ELR (cell line): Measurements from ENCODE around the gene LRIG1.

Experiments used
- DNase-seq: peaks from one replicate; pipeline ENCODE4 v3.0.0-alpha.2; 2015; ENCODE audit warnings: low read depth

LRIG1 gene

DNA sequence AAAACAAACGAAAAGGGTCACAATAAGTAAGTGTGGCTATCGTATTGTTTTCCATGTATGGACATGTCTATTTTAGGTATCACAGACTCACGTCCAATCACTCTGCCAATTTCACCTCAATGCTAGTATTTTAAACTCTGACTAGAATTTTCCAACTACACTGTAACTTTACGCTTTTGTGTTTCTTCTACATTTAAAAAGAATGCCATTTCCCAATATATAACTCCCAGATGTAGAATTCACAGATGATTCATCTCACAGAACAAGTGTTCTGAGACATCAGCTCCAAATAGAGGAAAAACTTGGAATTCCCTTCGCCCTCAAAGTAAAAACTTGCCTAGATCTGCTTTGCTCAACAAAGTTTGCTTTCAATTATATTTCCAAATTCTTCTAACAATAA, 14.2 kb downstream of the LRIG1 start:
- DNase-seq: peak; percentile 35

DNA sequence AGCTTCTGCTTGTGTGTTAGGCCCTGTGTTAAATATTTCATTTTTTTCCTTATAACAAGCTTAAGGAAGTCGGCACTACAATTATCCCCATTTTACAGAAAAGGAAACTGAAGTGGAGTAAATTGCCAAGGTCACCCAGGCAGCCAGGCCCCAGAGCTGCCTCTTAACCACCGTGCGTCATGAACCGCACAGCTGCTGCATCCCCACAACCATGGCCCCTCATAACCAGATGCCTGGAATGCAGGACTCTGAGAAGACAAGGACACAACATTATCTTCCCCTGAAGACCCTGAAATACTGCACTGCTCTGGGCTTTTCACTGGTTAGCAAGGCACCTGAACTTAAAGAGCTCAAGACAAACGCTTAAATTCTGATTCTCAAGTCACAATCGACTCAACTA, 14.6 kb downstream of the LRIG1 start:
- DNase-seq: no peak

DNA sequence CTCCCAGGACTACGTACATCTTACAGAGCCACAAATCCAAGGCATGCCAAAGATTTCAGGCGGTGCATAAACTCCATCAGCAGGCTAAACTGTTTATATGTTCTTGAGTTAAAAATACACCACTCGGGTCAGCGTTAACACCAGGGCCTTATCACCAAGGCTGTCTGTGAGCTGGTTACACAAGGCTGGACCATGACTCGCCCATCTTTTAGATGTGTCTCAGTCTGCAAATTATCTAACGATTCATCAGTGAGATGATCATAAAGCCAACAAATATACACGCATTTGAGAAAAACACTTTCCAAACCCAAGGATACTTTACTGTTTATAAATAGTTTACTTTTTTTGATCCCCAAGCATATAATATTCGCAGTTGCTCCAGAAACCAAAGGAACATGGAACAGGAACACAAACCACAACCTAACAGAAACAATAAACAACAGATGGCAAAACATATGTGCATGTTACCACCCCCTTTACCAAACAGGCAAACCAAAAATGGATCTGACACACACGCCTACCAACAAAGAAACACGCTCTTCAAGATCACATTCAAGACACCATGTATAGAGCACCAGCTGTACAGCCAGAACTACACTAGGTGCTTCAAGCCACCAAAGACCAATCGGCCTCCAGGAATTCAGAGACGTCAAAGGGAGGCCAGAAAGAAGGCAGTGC, 15.4 kb downstream of the LRIG1 start:
- peak; percentile 54 for DNase-seq

DNA sequence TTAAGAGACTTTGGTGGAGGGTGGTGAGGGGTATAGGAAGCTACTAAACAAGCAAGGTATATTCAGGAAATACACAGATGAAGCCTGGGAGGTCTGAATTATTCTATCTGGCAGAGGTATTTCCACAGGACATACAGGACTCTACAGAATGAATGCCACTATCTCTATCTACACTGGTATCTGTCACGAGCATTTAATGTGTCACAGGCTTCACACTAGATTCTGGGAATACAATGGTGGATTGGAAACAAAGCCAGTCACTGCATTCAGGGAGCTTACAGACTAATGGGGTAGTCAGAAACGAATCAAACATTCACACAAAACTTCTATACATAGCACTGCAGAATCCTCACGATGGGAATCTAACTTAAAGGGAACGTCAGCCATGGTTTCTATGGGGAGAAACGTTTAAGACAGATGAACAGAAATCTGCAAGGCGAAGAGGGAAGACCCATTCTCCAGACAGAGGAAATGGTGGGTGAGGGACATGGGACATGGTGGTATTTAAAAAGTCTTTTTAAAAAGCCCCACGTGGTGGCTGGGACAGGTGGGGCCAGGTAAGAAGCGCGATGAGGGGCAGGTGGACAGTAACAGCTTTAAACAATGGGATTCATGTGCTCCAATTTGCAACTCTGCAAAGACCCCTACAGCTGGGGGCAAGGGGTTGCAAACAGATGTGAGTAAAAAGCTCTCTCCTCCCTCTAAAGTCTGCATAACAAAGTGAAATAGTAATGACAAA, 16.5 kb downstream of the LRIG1 start:
- no peak for DNase-seq

DNA sequence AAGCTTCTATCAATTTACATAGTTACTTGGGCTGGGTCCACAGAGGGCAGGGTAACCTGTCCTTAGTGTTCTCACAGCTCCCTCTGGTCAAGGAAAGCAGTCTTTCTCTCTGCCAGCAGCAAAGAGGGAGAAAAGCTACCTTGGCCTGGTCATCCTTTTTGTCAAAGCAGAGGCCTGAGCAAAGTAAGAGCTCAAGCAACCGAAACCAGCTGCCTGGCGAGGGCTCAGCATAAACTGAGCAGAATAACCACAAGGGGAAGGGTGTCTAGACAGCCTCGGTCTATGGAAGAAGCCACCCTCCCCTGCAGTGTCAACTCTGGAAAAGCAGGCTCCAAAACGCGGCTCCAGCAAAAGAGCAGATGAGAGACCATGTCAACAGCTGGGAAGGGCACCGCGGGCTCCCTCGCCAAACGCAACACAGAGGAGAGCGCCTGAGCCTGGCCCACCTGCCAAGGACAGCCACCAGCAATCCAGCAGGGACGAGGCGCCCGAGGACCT, 17.4 kb downstream of the LRIG1 start:
- DNase-seq: no peak

DNA sequence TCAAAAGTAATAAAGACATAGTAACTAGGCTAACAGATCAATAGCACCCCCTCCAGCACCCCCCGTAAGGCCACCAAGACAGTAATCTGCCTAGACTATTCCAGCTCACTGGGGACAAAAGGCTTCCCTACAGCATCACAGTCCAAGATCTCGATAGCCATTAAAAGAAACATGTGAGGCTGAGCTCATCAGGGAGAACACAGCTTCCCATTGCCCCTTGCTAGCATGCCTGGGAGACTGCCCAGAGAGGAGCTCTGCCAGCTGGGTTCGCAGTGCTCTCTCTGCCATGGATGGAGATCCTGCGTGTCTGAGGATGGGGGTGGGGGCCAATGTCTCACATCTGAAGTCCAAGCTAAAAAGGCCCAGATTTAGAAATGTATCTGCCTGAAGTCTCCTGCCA, 17.8 kb downstream of the LRIG1 start:
- no peak for DNase-seq

DNA sequence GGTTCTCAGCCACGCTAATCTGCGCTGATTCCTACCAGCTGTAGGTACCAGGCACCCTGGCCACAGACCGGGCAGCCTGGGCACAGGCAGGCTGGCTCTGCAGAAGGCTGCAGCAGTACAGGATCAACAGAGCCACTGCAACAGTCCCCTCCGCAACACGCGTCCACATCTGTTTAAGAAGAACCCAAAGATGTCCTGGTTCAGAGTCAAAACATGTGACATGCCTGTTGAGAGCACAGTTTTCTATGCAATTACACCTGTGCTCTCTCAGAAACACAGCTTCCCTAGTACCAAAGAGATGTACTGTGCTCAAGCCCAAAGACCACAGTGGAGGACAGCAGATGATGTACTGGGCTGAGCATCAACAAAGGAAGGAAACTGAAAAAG, 18.8 kb downstream of the LRIG1 start:
- DNase-seq: no peak

DNA sequence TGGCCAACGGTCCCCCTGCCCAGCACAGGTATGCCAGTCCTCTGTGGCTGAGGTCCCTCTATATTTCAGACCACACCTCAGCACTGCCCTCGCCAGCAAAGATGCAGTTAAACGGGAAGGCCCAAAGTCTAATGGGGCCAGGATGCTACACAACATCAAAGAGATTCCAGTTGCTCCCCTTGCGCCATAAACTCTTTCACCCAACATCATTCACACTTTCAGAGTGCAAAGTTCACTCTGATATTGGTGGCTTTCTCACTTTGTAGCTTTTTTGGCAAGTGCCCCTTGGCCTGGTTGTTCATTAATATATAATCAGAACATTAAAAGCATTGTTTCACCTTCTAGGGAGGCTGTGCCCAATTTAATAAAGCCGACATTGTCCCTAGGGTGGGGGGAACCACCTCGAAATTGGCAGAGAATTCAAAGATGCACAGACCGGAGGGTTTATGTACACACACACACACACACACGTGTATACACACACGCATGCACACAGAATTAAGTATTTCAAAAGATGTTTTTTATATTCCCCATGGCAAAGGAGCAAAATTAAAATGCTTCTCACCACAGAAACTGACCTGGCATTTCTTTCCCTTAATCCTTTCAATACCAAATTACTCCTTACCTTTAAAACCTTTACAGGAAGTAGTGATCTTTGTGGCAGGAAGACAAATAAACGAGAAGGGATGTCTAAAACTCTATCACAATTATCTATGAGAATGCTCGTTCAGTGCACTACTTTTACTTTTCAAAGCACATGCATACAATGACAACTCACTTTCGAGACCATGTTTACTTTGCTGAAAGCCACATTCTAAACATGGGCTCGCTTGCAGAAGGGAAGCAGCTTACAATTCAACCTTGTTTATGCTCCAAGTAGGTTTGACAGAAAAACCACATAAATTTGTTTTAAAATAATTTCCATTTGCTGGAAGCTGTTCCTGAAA, 19.5 kb downstream of the LRIG1 start:
- no peak for DNase-seq

DNA sequence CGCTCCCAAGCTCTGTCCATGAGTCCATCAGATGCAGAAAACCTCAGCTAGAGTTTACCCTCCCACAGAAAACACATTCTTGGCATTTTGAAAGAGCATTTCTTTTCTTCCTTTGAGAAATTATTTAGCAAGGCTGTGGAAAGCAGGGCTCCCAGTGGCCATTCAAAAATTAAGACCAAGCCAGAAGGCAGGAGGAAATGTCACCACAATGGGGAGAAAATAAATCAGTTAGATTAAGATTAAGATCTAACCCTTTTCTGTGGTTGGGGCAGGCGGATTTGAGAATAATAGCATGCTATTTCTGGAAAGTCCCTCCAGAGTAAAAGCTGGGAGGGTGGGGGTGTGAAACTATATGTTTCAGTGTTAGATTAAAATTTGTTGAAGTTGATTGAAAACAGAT, 20.2 kb downstream of the LRIG1 start:
- no peak for DNase-seq

DNA sequence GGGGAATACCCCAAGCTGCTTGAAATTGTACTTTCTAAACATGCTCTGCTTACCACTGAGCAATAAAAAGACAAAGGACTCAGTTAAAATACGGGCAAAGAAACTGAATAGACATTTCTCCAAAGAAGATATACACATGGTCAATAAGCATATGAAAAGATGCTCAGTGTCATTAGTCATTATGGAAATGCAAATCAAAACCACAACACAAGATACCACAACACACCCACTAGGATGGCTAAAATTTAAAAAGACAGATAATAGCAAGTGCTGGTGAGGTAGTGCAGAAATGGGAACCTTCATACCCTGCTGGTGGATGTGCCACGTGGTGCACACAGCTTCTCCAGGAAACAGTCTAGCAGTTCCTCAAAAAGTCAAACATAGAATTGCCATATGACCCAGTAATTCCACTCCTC, 21.3 kb downstream of the LRIG1 start:
- no peak for DNase-seq

DNA sequence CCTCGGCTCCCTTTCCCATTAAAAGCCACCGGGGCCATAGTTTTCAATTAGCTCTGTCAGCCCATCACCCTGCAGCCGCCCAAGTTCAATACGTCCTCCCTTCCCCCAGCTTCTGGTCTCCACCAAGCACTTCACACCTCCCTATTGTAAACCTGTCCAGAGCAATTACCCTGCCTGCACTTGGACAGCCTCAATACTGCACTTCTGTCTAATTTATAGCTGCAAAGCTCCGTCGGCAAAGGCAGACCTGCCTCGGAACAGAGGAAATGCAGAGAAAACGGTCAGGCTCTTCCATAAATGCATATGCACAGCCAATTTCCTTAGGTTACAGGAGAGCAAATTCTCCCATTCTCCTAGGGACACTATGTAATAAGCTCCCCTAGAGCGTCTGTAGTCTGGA, 21.9 kb downstream of the LRIG1 start:
- no peak for DNase-seq

DNA sequence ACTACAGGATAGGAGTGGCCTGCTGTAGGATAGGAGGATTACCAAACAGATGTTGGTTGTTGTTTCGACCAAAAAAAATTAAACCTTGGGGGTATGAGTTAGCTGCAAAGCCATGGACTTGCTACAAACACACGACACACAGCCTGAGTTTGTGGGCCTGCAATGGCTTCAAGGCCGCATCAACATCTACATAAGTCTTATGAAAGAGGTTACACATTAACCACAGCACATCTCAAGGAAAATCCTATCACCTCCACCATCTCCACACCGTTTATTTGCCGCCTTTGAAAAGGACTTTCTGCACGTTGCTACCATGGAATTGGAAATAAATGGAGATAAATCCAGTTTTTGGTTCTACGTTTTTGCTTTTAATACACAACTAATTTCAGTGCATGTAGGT, 23.0 kb downstream of the LRIG1 start:
- DNase-seq: no peak

DNA sequence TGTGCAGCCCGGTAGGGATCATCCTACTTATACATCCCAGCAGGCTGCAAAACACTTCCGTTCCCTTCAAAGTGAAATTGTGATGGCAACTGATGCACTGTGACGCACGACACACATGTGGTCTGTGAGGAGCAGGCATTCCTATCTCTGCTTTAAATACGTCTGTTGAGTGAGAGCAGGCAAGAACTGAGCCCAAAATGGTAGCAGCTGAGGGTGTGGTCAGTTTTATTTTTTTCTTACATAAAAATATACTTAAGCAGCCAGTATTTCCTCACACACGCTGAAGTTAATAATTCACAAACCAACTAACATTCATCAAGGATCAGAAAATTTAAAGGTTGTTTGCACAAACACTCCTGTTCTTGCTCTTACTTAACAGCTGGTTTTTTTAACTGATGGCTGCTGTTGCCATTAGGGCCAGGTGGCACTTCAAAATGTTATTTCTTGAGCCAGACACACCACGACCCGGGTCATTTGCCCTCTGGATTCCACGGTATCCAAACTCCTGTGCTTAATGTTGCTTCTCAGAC, 23.9 kb downstream of the LRIG1 start:
- no peak for DNase-seq

DNA sequence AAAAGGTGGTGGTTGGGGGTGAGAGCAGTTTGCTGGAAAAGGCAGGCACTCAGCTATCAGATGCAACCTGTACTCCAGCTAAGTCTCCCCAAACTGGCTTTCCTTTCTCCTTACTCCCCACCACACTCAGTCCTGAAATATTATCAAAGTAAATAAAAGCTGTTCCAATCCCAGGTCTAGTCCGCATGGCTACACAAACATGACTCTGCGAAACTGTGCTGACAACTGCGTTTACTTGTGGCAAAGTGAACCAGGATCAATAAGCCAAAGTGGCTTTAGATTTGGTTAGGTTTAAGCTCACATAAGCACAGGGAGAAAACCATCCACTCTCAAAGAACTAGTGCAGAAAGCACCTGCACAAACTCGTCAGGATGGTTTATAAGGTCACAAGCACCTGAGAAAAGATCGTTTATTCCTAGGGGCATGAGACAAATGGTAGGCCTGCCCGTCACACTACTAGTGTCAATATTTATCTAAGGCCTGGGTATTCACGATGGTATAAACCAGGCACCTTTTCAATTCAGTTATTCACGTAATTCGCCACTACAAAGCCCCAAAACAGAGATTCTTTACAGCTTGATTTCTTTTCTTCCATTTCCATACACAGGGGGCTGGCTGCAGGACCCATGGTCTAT, 25.3 kb downstream of the LRIG1 start:
- DNase-seq: no peak

DNA sequence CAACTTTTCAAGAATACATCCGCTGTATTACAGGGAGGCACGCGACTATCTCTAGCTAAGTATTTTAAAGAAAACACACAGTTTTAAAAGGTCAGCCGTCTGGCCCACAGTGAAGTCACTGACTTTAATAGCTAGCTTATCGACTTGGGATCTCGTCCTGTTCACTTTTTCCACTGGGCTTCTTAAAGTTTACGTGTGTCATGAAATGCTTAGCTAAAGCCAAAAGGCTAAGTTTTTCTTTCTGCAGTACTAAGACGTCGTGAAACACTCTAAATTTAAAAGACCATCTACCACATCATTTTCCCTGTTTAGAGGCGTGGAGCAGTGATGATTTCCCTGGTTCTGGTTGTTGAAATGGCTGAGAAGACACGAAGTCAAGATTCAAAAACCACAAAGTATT, 27.1 kb downstream of the LRIG1 start:
- DNase-seq: peak; percentile 53

DNA sequence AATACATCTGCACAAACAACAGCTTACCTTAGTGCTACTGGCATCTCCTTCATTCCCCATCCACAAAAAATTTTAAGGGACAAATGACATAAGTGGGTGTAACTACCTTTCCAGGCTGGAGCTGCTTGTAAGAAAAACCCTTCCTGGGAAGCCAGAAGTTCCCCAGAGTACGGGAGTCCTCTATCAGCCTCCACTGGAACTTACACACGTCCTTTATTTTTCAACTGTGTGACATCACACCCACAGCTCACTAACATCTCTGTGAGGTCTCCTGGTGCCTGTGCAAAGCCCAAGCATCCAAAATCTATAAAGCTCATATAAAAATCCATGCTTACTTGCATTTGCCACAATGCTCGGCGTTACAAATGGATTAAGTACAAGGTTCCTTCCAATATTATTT, 27.6 kb downstream of the LRIG1 start:
- DNase-seq: peak; percentile 27

DNA sequence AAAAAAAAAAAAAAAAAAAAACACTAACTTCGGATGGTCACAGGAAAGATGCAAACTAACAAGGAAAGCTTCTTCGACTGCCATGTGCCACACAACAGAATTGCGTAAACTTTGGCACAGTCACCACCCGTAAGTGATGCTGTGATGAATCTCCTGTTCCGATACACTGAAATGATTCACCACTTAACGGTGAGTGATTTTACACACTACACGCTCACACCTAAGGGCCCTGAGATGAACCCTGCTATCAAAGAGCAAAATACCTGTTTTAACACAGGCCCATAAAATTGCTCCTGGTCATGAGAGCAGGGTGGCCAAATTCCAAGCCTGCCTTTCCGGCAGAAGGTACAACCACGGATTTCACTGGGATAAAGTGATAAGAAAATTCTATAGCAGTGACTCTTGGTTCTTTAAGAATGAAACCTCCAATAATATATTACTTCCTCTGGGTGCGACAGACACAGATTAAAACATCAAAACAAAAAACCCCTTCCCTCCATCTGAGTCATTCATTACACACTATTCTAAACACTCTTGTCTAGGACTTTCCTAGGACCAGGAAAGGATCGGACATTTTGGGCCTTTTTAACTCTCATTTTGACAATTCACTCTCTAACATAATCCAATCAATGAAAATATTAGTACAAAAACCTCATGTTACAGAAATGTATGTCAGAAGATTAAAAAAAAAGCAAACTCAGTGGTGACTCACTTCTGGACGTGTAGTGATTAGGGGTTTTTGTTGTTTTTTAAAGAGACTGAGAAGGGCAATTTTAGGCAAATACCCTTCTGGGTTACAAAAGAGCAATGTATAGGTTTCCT, 28.3 kb downstream of the LRIG1 start:
- peak; percentile 88 for DNase-seq

DNA sequence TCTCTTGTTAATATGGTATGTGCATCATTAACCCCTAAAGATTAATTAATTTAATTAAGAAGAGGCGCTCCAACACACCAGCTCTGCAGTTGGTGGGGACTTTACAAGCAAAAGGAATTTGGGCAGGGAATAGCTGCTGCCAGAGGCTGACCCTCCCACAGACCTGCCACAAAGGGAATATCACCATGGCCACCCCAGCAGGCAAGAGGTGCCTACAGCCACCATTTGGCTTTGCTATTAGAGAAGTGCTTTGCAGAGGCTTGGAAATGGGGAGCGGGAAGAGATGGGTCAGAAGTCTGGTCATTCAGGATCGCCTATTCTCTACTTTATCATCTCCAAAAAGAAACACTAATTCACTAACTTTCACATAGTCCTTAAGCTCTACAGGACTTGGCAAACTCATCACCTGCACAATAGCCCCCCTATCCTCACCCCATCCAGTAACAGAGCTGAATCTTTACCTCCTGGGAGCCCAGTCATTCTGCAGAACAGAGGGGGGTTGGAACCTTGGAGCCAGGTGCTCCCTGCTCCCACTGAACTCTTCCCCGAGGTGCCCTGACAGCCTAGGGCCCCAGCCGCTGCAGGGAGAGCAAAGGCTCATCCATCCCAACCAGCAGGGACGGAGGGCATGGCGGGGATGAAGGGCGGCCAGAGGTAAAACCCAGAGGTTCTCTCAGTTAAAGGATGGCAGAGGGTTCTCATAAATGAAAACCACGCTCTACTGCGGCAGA, 29.7 kb downstream of the LRIG1 start:
- no peak for DNase-seq

DNA sequence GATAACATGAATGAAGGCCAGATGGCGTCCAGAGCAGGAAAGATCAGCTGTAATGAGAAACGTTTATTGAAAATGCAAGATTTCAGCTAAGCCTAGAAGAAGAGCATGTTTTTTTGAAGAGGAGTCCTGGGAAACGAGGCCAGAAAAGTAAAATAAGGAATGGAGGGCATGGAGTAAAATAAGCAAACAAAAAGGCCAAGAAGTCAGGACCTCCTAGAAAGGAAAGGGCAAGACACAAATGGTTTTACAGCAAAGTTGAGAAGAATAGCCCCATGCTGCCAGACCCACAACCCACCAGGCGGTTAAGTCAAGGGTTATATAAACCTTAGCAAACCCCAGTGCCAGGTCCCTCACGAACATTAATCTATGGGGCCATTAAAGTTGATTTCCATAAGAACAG, 30.5 kb downstream of the LRIG1 start:
- no peak for DNase-seq

DNA sequence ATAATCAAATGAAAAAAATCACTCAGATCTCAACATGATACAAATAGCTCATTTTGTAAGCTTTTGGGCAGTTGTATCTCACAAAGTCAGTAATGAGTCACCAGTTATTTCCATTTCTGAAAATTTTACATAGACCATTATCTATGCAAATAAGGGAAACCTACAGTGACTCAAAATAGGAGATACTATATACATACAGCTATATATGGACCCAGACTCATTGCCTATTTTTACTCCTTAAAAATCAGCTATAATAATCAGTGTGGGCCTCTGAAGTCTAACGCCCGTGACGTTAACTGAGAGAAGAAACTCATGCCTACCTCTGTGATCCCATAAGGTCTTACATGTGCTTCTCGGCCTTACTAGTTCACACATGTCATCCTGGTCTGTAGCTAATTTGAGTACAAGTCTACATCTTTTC, 31.6 kb downstream of the LRIG1 start:
- DNase-seq: peak; percentile 25
